Subcutaneous adipose tissue (tissue), 4 donors: ENCODE measurements around the gene LYPD3. TPM values are rescaled to one million over a fixed set of nuclear protein-coding genes. Genes with fewer than 3 reads are reported as not detected.

Experiments
- CTCF ChIP-seq: fragments of 450-650 bp; IDR thresholded peaks from one replicate; pipeline ENCODE4 v1.5.1; 2016; ENCODE audit warnings: low read depth, mild to moderate bottlenecking, control low read depth, antibody characterized with exemption, moderate library complexity
- total RNA-seq, 4 donors: library from RNA; depleted of rRNA; stranded (reverse); fragments of >200 nt; gene quantifications; one replicate each; pipeline ENCODE4 v1.1.0, GENCODE V29; 2016

Gene LYPD3
- total RNA-seq, 4 donors from 2014 or later, result 0.34 TPM; not detected in 3

- TF ChIP-seq CTCF, result no peak
Measured at GRCh38 chr19:43414554-43414953, 50.9 kb downstream of the LYPD3 start, which contains the start of gene TEX101. Gene TEX101, plus strand, starts transcription at chr19:43414890. Its CDS starts 1,030 bp downstream, at chr19:43415920.

- no peak for TF ChIP-seq CTCF
Measured at GRCh38 chr19:43412441-43412840, 53.0 kb downstream of the LYPD3 start.

Other genes starting within 250 kb of the LYPD3 start
- gene PSG9, start 196.1 kb downstream of the LYPD3 start, total RNA-seq, result not detected
- gene CD177, start 111.9 kb downstream of the LYPD3 start, total RNA-seq, result 1 to 10 TPM in 2 of 4 donors, not detected in 2; 3.6 to 6.8 TPM
- not detected for gene TEX101, start 50.7 kb downstream of the LYPD3 start, total RNA-seq
- gene PHLDB3, start 39.1 kb upstream of the LYPD3 start, total RNA-seq, result 1 to 10 TPM; 1.9 to 5.7 (median 3.5) TPM
- gene ETHE1, start 61.6 kb upstream of the LYPD3 start, total RNA-seq, result 10 to 100 TPM; 20.2 to 36.7 (median 31.3) TPM
- gene ZNF575, start 67.6 kb upstream of the LYPD3 start, total RNA-seq, result 1 to 10 TPM in 1 of 4 donors, under 1 TPM in 1, not detected in 2; 0.44 to 3.2 TPM
- gene XRCC1, start 109.9 kb upstream of the LYPD3 start, total RNA-seq, result 10 to 100 TPM; 10.6 to 24.1 (median 19.2) TPM
- gene PINLYP, start 110.2 kb upstream of the LYPD3 start, total RNA-seq, result 10 to 100 TPM in 1 of 4 donors, 1 to 10 TPM in 3; 3.3 to 11.7 (median 6.0) TPM
- gene IRGQ, start 130.5 kb upstream of the LYPD3 start, total RNA-seq, result 10 to 100 TPM in 3 of 4 donors, 1 to 10 TPM in 1; 8.5 to 16.0 (median 11.5) TPM
- 10 to 100 TPM in 2 of 4 donors, 1 to 10 TPM in 2; 4.1 to 11.6 (median 9.4) TPM for gene ZNF576, start 131.0 kb upstream of the LYPD3 start, total RNA-seq
- gene SRRM5, start 146.5 kb upstream of the LYPD3 start, total RNA-seq, result under 1 TPM in 3 of 4 donors, not detected in 1; 0.33 to 0.66 (median 0.34) TPM
- gene ZNF428, start 154.0 kb upstream of the LYPD3 start, total RNA-seq, result 10 to 100 TPM; 11.1 to 27.1 (median 21.4) TPM
- gene CADM4, start 174.2 kb upstream of the LYPD3 start, total RNA-seq, result 10 to 100 TPM in 1 of 4 donors, 1 to 10 TPM in 1, under 1 TPM in 2; 0.57 to 31.9 (median 0.92) TPM
- 100 to 1,000 TPM in 1 of 4 donors, 10 to 100 TPM in 3; 13.8 to 102 (median 21.5) TPM for gene PLAUR, start 204.6 kb upstream of the LYPD3 start, total RNA-seq